ENCODE results near the gene CHTF8.
"Not testable (repeated sequence)": the region's sequence is repeated elsewhere in the genome, so short reads cannot be mapped to it uniquely, and the experiment has no call there.

The CHTF8 gene

GRCh38 chr16:69138608-69139007 lies 6.2 kb upstream of the CHTF8 start:
- no peak for DNase-seq

DNA sequence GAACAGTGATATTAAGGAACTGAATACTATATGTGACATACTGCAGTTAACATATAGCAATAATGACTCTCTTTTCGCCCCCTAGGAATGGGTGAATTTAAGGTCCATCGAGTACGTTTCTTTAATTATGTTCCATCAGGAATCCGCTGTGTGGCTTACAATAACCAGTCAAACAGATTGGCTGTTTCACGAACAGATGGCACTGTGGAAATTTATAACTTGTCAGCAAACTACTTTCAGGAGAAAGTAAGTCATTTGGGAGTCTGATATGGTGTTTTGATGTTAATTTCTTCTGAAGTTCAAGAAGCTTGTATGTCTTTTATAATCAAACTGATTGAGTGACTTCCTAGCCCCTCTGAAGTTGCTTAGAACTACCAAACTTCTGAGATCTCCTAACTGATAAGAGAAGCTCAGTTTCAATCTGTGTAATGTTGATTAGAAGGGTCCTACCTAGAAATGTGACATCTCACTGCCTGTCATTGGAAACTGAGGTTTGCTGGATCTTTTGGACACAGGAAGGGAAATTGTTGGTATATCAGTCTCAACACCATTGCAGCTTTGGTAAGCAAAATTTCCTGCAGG lies 1.1 kb upstream of the CHTF8 start:
- no peak for DNase-seq

GRCh38 chr16:69131839-69132423 lies 457 bp downstream of the CHTF8 start:
- peak; percentile 89 for DNase-seq

DNA sequence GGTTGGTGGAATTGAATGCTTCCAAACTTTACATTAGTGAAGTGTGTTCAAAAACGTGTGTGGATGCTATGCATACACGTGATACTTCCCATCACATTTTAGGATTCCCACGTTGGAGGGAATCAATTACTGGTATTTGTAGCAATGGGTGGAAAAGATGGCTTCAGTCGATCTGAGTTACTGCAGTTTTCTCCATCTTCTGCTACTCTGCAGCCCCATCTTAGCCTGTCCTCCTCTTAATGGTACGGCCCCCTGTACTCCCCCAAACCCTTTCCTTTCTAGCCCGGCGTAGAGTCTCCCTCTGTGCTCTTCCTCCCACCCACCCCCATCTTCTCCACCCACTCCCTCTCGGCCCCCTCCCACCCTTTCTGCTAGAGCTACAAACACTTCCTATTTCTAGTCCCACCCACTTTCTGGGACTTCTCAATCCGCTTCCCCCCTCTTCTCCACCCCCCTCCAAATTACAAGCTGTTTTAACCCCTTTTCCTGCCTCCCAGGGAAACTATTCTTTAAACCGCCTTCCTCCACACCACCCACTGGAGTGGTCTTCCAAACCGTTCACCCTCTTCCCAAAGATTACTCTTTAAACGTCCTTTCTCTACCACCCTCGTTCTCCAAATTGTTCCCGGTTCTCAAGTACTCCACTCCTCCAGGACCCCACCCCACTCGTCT lies 1.1 kb downstream of the CHTF8 start:
- DNase-seq, result peak; percentile 49

GRCh38 chr16:69130461-69130860 lies 1.9 kb downstream of the CHTF8 start:
- DNase-seq, result no peak

- DNase-seq, result no peak
Measured at GRCh38 chr16:69127966-69128510, 4.3 kb downstream of the CHTF8 start.

DNA sequence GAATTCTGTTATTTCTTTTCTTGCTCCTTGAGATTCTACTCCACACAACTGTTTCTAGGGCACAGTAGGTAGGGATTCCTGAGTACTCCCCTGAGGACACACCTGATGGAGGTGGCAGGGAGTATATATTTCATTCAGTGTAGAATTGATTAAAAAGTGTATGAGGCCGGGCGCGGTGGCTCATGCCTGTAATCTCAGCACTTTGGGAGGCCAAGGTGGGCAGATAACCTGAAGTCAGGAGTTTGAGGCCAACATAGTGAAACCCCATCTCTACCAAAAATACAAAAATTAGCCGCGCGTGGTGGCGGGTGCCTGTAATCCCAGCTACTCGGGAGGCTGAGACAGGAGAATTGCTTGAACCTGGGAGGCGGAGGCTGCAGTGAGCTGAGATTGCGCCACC lies 5.6 kb downstream of the CHTF8 start:
- not testable (repeated sequence) for DNase-seq

- no peak for DNase-seq
Measured at GRCh38 chr16:69126221-69126620, 6.2 kb downstream of the CHTF8 start.

GRCh38 chr16:69124961-69125360 lies 7.4 kb downstream of the CHTF8 start:
- DNase-seq, result not testable (repeated sequence)

GRCh38 chr16:69124406-69124805 lies 8.0 kb downstream of the CHTF8 start:
- DNase-seq, result not testable (repeated sequence)

DNA sequence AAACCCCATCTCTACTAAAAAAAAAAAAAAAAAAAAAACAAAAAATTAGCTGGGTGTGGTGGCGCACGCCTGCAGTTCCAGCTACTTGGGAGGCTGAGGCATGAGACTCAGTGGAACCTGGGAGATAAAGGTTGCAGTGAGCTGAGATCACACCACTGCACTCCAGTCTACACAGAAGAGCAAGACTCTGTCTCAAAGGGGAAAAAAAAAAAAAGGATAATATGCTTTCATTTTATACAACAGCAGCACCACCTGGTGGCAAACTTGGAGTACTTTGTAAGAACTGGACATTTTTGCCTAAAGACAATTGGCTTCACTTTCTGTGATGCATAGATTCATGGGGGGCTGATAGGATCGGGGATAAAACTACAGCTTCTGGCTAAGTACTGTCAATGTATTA lies 8.5 kb downstream of the CHTF8 start:
- peak; percentile 78 for DNase-seq

- no peak for DNase-seq
Measured at GRCh38 chr16:69120096-69120664, 12.2 kb downstream of the CHTF8 start.

- DNase-seq, result no peak
Measured at GRCh38 chr16:69119536-69119935, 12.9 kb downstream of the CHTF8 start.

DNA sequence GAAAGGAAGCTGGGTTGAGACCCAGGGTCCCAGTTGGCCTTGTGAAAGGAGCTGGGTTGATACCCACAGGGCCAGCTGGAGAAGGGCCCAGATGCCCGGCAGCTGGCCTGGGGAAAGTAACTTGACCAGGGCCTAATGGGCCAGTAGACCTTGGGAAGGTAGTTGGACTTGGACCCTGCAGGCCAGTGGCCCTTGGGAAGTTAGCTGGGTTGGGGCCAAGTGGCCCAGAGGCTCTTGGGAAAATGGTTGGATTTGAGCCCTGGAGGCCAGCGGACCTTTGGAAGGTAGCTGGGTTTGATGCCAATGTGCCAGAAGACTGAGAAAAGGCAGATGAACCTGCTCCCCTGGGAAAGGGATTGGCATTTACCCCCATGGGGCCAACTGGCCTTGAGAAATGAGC lies 13.4 kb downstream of the CHTF8 start:
- no peak for DNase-seq

DNA sequence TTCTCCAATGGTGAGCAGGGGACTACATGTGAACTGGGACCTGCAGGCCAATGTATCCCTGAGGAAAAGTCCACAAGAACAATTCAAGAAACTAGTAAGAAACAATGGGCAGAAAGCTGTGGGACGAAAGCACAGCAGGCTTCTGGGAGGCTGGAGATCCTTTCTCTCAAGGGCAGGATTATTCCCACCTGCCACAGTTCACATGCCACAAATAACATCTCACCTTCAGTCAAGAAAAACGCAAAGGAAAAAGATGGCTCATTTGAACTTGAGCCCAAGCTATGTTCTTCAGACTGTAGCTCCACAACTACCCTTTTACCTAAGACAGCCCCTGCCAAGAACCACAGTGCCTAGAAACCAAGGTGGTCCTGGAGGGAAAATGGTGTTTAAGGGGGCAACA lies 13.9 kb downstream of the CHTF8 start:
- DNase-seq, result no peak

- DNase-seq, result no peak
Measured at GRCh38 chr16:69116906-69117305, 15.5 kb downstream of the CHTF8 start.

- no peak for DNase-seq
Measured at GRCh38 chr16:69116256-69116875, 16.0 kb downstream of the CHTF8 start.

- no peak for DNase-seq
Measured at GRCh38 chr16:69115837-69116236, 16.6 kb downstream of the CHTF8 start.

DNA sequence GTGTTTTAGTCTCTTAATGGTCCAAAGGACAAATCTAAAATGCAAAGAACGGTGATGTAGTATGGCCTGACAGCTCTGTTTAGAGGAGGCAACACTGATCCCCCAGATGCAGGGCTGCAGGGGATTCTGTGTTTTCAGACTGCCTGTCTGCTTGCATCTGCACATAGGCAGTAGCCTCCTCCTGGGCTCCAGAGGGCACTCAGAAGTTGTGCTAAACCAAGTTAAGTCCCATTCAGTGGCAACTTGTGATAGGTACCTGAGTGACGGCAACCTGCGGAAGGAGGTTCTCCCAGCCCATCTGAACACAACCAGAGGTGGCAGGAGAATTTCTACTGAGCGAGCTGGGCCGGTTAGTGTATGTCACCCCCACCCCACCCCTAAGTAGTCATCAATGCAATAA lies 17.0 kb downstream of the CHTF8 start:
- no peak for DNase-seq

DNA sequence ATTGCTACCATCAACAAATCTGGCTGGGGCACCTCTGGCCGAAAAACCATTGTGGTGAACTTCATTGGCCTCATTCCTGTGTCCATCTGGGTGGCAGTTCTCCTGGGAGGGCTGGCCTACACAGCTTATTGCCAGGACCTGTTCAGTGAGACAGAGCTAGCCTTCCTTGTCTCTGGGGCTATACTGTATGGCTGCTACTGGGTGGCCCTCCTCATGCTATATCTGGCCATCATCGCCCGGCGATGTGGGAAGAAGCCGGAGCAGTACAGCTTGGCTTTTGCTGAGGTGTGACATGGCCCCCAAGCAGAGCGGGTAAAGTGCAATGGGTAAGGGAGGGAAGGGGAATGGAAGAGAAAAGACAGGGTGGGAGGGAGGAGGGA lies 17.4 kb downstream of the CHTF8 start:
- DNase-seq, result no peak

GRCh38 chr16:69114346-69114975 lies 17.9 kb downstream of the CHTF8 start:
- no peak for DNase-seq

- no peak for DNase-seq
Measured at GRCh38 chr16:69113216-69113615, 19.2 kb downstream of the CHTF8 start.
